ENCODE data around the gene PLPP7.
"Not testable (repeated sequence)": the region's sequence is repeated elsewhere in the genome, so short reads cannot be mapped to it uniquely, and the experiment has no call there.

PLPP7 gene

GRCh38 chr9:131337131-131337848, 47.8 kb downstream of the PLPP7 start:
- no peak for DNase-seq

- not testable (repeated sequence) for DNase-seq
These were observed 49.7 kb downstream of the PLPP7 start for GRCh38 chr9:131339212-131339611.

- not testable (repeated sequence) for DNase-seq
These were observed 55.5 kb downstream of the PLPP7 start for GRCh38 chr9:131344931-131345535.

- DNase-seq: no peak
These were observed 57.0 kb downstream of the PLPP7 start for GRCh38 chr9:131346559-131346958.

- DNase-seq: no peak
These were observed 58.0 kb downstream of the PLPP7 start for GRCh38 chr9:131347376-131348020.

- DNase-seq: no peak
These were observed 59.4 kb downstream of the PLPP7 start for GRCh38 chr9:131348631-131349521.

GRCh38 chr9:131349522-131349880, 60.0 kb downstream of the PLPP7 start:
- DNase-seq: no peak

GRCh38 chr9:131349881-131350563, 60.5 kb downstream of the PLPP7 start:
- peak; percentile 78 for DNase-seq

GRCh38 chr9:131356479-131356878, 67.0 kb downstream of the PLPP7 start:
- DNase-seq: not testable (repeated sequence)

GRCh38 chr9:131358556-131358955, 69.0 kb downstream of the PLPP7 start:
- DNase-seq: no peak
